Measurements from ENCODE around the gene HMGCS2. TPM values are rescaled to one million over a fixed set of nuclear protein-coding genes. Genes with fewer than 3 reads are reported as not detected.
A peak's percentile ranks its signal among the peaks of the same experiment; 100 is the strongest.

Gene HMGCS2
- total and polyA plus RNA-seq, 9 of the 15 experiments (the other 6 are each of a cell fraction or from before 2014, with no cell fraction given) = 0.13 TPM; not detected in 8

DNA sequence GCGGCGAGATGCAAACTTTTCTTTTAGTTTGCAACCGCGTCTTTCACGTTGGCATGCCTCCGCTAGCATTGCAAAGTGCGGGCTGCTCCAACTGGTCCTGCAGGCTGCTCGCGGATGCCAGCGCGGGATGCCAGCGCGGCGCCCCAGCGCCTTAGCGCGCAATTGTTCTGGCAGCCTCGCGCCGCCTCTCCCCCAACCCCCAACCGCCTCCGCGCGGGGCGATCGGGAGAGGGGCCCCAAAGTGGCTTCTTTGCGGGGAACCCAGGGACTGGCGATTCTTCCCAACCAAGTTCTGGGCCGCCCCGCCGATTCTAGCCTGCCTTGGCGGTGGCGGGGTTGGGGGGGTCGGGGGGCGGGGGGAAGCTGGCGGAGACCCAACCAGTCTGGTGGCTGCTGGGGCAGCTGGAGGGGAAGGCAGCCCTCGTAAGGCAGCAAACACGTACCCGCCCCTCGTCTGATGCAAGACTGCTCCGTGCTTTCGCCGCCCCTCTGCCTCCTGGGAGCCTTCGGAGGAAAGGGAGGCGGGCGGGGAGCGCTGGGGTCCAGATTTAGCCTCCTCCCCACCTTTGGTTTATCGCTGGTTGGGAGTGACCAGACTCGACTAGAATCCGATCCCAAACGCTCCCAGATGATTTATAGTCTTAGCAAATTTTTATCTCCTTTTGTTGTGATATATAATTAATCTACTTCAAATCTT lies 56.2 kb downstream of the HMGCS2 start (continued):
- TF ChIP-seq ZNF124 (CRISPR knock-in tag; IDR thresholded peaks at IDR 0.05) = no peak
- TF ChIP-seq GABPB2 (CRISPR knock-in tag; conservative IDR thresholded peaks at IDR 0.05) = no peak
- TF ChIP-seq, protein P1, sequence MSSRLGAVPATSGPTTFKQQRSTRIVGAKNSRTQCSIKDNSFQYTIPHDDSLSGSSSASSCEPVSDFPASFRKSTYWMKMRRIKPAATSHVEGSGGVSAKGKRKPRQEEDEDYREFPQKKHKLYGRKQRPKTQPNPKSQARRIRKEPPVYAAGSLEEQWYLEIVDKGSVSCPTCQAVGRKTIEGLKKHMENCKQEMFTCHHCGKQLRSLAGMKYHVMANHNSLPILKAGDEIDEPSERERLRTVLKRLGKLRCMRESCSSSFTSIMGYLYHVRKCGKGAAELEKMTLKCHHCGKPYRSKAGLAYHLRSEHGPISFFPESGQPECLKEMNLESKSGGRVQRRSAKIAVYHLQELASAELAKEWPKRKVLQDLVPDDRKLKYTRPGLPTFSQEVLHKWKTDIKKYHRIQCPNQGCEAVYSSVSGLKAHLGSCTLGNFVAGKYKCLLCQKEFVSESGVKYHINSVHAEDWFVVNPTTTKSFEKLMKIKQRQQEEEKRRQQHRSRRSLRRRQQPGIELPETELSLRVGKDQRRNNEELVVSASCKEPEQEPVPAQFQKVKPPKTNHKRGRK (tag; IDR thresholded peaks at IDR 0.05) = no peak
- peak; percentile 28; the same call in 1 of the 2 replicates for TF ChIP-seq CEBPB (tag; IDR thresholded peaks at IDR 0.05)
- no peak for TF ChIP-seq ZBTB2 (IDR thresholded peaks at IDR 0.05)
- TF ChIP-seq, protein P2, sequence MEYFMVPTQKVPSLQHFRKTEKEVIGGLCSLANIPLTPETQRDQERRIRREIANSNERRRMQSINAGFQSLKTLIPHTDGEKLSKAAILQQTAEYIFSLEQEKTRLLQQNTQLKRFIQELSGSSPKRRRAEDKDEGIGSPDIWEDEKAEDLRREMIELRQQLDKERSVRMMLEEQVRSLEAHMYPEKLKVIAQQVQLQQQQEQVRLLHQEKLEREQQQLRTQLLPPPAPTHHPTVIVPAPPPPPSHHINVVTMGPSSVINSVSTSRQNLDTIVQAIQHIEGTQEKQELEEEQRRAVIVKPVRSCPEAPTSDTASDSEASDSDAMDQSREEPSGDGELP (CRISPR knock-in tag; IDR thresholded peaks at IDR 0.05; ENCODE audit: borderline replicate concordance) = peak; percentile 79
- TF ChIP-seq SMAD4 (CRISPR knock-in tag; conservative IDR thresholded peaks at IDR 0.05) = 0 out of 2 replicates have a peak, but pooled peaks have one; percentile 25
- no peak for TF ChIP-seq CBX3 (IDR thresholded peaks at IDR 0.05; ENCODE audit: borderline replicate concordance in 1 of 2, low read length in 2 of 2)
- no peak for TF ChIP-seq STAG1 (CRISPR knock-in tag; IDR thresholded peaks at IDR 0.05; ENCODE audit: borderline replicate concordance)
- TF ChIP-seq, protein P3, sequence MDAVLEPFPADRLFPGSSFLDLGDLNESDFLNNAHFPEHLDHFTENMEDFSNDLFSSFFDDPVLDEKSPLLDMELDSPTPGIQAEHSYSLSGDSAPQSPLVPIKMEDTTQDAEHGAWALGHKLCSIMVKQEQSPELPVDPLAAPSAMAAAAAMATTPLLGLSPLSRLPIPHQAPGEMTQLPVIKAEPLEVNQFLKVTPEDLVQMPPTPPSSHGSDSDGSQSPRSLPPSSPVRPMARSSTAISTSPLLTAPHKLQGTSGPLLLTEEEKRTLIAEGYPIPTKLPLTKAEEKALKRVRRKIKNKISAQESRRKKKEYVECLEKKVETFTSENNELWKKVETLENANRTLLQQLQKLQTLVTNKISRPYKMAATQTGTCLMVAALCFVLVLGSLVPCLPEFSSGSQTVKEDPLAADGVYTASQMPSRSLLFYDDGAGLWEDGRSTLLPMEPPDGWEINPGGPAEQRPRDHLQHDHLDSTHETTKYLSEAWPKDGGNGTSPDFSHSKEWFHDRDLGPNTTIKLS (IDR thresholded peaks at IDR 0.05; ENCODE audit: borderline replicate concordance, low read depth) = 0 out of 2 replicates have a peak, but pooled peaks have one; percentile 7
- no peak for TF ChIP-seq FOXK2 (conservative IDR thresholded peaks at IDR 0.05 in 1 of 2, IDR thresholded peaks at IDR 0.05 in 1 of 2; ENCODE audit: low read depth in 2 of 2)
- no peak for TF ChIP-seq ARID3B (CRISPR knock-in tag; IDR thresholded peaks at IDR 0.05; ENCODE audit: borderline replicate concordance)
- TF ChIP-seq E2F1 (CRISPR knock-in tag; IDR thresholded peaks at IDR 0.05) = 0 out of 2 replicates have a peak, but pooled peaks have one; percentile 15
- TF ChIP-seq JUND (IDR thresholded peaks at IDR 0.05; ENCODE audit: borderline replicate concordance, low read depth, low read length) = peak; percentile 80
- TF ChIP-seq JUND (tag; IDR thresholded peaks at IDR 0.05; ENCODE audit: borderline replicate concordance, low read depth, low read length) = peak; percentile 25; the same call in 1 of the 3 replicates
- TF ChIP-seq PCBP1 (IDR thresholded peaks at IDR 0.05; ENCODE audit: low read depth, low read length, poor library complexity, severe bottlenecking) = peak; percentile 42
- no peak for TF ChIP-seq RFX1 (IDR thresholded peaks at IDR 0.05)

Data from K562 (cell line).